Measurements from ENCODE around the gene ADCYAP1R1. TPM values are rescaled to one million over a fixed set of nuclear protein-coding genes. Genes with fewer than 3 reads are reported as not detected.

ADCYAP1R1 gene
- total RNA-seq, 1 donor from 2014 or later, result 9.0 TPM

- no peaks in the 10 kb centered on the region for H3K9me3 Mint-ChIP-seq
- TF ChIP-seq, protein P1, sequence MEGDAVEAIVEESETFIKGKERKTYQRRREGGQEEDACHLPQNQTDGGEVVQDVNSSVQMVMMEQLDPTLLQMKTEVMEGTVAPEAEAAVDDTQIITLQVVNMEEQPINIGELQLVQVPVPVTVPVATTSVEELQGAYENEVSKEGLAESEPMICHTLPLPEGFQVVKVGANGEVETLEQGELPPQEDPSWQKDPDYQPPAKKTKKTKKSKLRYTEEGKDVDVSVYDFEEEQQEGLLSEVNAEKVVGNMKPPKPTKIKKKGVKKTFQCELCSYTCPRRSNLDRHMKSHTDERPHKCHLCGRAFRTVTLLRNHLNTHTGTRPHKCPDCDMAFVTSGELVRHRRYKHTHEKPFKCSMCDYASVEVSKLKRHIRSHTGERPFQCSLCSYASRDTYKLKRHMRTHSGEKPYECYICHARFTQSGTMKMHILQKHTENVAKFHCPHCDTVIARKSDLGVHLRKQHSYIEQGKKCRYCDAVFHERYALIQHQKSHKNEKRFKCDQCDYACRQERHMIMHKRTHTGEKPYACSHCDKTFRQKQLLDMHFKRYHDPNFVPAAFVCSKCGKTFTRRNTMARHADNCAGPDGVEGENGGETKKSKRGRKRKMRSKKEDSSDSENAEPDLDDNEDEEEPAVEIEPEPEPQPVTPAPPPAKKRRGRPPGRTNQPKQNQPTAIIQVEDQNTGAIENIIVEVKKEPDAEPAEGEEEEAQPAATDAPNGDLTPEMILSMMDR (conservative IDR thresholded peaks at IDR 0.05), result no peak
- no peak overlapping the region for H3K27ac Mint-ChIP-seq (ENCODE audit: unreplicated experiment)
- H3K27me3 Mint-ChIP-seq (ENCODE audit: low read depth), result peaks cover under 1% of the 10 kb centered on the region
- no peak for DNase-seq (ENCODE audit: low read depth, low spot score)
- H3K4me3 Mint-ChIP-seq, result no peak overlapping the region
- H3K4me1 Mint-ChIP-seq, result no peaks in the 10 kb centered on the region
- H3K36me3 Mint-ChIP-seq (ENCODE audit: low read depth), result no peaks in the 10 kb centered on the region
Measured at GRCh38 chr7:31020161-31020560, 31.9 kb upstream of the ADCYAP1R1 start.

DNA sequence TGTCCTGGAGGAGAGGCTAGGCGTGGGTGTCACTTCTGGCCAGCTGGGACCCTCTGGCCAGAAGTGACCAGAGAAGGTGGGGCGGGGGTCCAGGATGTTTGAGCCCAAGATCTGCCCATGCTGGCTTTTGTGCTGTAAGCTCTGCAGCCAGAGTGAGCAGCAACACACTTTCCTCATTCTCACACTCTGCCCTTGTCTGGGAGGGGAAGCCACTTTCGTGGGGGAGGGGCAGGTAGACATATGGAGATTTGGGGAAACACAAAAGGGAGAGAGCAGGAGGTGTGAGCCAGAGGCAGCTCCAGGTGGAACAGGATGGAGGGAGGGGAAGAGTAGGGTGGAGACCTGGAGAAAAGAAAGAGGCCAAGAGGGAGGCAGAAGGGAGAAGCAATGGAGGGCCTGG, 31.5 kb upstream of the ADCYAP1R1 start:
- DNase-seq (ENCODE audit: low read depth, low spot score), result no peak
- TF ChIP-seq, protein P1 (conservative IDR thresholded peaks at IDR 0.05), result no peak
- Mint-ChIP-seq H3K4me3 (no peak overlapping the region), H3K9me3 (no peaks in the 10 kb centered on the region), H3K4me1 (no peaks in the 10 kb centered on the region), H3K27ac (ENCODE audit: unreplicated experiment) (no peak overlapping the region), H3K36me3 (ENCODE audit: low read depth) (no peaks in the 10 kb centered on the region), H3K27me3 (ENCODE audit: low read depth) (no peaks in the 10 kb centered on the region)

- TF ChIP-seq, protein P1 (conservative IDR thresholded peaks at IDR 0.05), result no peak
- Mint-ChIP-seq H3K4me3 (no peak overlapping the region), H3K27ac (ENCODE audit: unreplicated experiment) (no peak overlapping the region), H3K4me1 (peaks cover 11% of the 10 kb centered on the region), H3K9me3 (no peaks in the 10 kb centered on the region), H3K27me3 (ENCODE audit: low read depth) (no peaks in the 10 kb centered on the region), H3K36me3 (ENCODE audit: low read depth) (no peaks in the 10 kb centered on the region)
- no peak for DNase-seq (ENCODE audit: low read depth, low spot score)
Measured at GRCh38 chr7:31022117-31022516, 30.0 kb upstream of the ADCYAP1R1 start.

DNA sequence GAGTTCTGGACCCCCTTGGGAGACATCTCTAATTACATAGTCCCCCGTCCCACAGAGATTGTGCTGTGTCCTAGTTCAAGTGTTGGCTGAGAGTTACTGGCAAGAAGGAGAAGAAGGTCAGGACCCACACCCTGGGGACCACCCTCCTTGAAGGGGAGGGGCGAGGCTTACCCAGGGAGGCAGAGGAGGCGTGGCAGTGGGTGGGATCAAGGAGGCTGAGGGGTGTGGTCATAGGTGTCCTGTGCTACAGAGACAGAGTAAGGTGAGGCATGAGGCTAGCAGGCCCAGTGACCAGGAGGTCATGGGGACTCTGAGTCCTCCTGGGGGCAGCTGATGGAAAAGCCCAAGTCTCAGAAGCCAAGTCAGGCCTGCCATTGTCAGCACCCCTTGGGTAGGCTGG, 29.4 kb upstream of the ADCYAP1R1 start:
- peaks cover 16% of the 10 kb centered on the region for H3K4me1 Mint-ChIP-seq
- DNase-seq (ENCODE audit: low read depth, low spot score), result no peak
- no peak overlapping the region for H3K27ac Mint-ChIP-seq (ENCODE audit: unreplicated experiment)
- TF ChIP-seq, protein P1 (conservative IDR thresholded peaks at IDR 0.05), result no peak
- no peak overlapping the region for H3K4me3 Mint-ChIP-seq
- H3K27me3 Mint-ChIP-seq (ENCODE audit: low read depth), result no peaks in the 10 kb centered on the region
- no peaks in the 10 kb centered on the region for H3K9me3 Mint-ChIP-seq
- H3K36me3 Mint-ChIP-seq (ENCODE audit: low read depth), result no peaks in the 10 kb centered on the region

DNA sequence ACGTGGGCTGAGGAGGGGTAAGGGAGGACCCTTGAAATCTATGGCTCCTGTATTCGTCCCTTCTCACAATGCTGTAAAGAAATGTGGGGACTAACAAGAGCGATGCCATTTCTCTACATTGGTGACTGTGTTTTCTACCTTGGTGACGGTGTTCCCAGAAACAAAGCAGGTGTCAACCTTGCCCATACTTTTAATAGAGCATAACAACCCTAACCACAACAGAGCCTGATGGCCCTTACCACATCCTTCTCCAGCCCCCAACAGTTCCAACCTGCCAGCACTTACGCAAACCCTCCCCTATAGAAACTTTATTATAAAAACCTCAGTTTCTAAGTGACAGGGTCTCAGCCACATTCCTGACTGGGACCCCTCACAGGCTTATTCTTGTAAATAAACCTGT, 28.2 kb upstream of the ADCYAP1R1 start:
- no peaks in the 10 kb centered on the region for H3K27me3 Mint-ChIP-seq (ENCODE audit: low read depth)
- TF ChIP-seq, protein P1 (conservative IDR thresholded peaks at IDR 0.05), result no peak
- H3K9me3 Mint-ChIP-seq, result no peaks in the 10 kb centered on the region
- H3K36me3 Mint-ChIP-seq (ENCODE audit: low read depth), result no peaks in the 10 kb centered on the region
- H3K4me1 Mint-ChIP-seq, result peaks cover 16% of the 10 kb centered on the region
- DNase-seq (ENCODE audit: low read depth, low spot score), result no peak
- H3K4me3 Mint-ChIP-seq, result no peak overlapping the region
- no peak overlapping the region for H3K27ac Mint-ChIP-seq (ENCODE audit: unreplicated experiment)
